Activated CD4-positive, alpha-beta T cell treated with anti-CD3 and anti-CD28 coated beads, Interleukin-2, amount 50 U/mL, for 48 hours (primary cell): ENCODE measurements around the gene UMPS.
A peak's percentile ranks its signal among the peaks of the same experiment; 100 is the strongest.
"Not testable (repeated sequence)": the region's sequence is repeated elsewhere in the genome, so short reads cannot be mapped to it uniquely, and the experiment has no call there.

Source experiments
- DNase-seq, 2 experiments: peaks; one replicate each; pipeline ENCODE4 v3.0.0-alpha.2; 2020

The UMPS gene

GRCh38 chr3:124707656-124708062, 22.6 kb upstream of the UMPS start:
- no peak for DNase-seq

DNA sequence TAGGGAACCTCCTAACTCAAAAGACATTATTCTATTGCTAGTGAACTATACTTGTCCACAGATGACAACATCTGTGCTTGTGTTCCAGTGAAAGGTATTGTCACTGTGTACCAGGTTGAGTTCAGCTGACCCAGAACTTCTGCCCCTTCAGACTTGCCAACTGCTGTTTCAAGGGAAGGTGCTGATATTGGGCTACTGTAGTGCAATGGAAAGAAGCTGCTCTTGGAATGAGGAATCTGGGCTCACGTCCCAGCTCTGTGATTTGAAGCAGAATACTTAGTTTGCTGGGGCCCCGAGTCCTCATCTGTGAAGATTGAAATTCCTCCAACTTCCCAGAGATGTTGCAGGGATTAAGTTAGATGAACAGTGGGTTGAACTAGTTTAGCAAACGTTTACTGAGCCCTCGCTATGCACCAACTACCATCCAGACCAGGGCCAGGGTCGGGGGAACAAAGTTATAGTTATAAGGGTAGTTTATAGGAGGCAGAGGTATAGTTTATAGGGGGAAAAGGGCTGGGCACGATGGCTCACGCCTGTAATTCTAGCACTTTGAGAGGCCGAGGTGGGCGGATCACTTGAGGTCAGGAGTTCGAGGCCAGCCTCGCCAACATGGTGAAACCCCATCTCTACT, 15.9 kb upstream of the UMPS start:
- DNase-seq, result no peak

DNA sequence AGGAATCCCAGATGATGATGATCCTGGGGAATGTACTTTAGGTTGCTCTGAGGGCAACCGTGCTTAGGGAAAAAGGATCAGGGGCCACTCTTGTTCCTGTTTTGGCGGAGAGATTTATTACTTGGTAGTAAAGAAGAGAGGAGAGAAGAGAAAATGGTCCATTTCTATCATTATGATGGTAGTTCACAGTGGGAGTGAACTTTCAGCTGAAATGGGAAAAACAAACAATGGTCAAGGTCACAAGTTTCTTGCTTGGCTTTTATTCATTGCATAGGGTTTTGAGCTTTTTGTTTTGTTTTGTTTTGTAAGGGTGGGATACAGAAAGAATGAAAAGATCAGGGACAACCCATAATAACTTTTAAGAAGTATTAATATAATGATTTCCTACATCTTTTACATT, 7.7 kb upstream of the UMPS start:
- no peak for DNase-seq

GRCh38 chr3:124730941-124731297, 667 bp downstream of the UMPS start:
- peak; percentile 24 to 27 for DNase-seq

GRCh38 chr3:124731760-124732159, 1.5 kb downstream of the UMPS start:
- DNase-seq, result no peak

GRCh38 chr3:124741027-124741426, 10.8 kb downstream of the UMPS start:
- DNase-seq, result no peak

- DNase-seq, result no peak
These were observed 15.5 kb downstream of the UMPS start for GRCh38 chr3:124745756-124746155.

- DNase-seq, result no peak
These were observed 17.1 kb downstream of the UMPS start for GRCh38 chr3:124747111-124747981.

DNA sequence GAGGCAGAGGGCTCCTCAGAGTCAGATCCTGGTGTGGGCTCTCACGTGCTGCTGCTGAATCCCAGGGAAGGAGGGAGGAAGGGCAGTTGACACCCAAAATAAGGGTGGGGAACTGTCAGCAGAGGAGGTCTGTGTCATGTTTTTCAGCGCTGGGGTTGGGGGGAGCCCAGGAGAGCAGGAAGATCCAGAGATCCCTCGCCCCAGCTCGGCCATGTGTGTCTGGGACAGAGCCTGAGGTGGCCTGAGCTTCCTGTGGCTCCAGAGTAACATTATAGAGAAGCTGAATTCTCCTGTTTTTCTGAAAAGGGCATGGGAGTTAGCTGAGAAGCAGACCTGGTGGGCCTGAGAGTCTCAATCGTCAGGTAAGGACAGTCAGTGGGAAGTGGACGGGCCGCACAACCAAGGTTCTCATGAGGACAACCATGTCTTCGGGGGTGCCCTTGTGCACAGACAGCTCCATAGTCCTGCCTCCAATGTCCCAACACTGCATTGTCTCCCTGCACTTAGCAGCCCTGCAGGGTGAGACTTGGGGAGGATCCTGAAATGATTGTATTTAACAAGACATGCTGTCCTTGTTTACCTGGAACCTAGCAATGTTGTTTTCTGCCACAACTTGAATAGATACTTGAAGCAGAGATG, 18.4 kb downstream of the UMPS start:
- no peak for DNase-seq

DNA sequence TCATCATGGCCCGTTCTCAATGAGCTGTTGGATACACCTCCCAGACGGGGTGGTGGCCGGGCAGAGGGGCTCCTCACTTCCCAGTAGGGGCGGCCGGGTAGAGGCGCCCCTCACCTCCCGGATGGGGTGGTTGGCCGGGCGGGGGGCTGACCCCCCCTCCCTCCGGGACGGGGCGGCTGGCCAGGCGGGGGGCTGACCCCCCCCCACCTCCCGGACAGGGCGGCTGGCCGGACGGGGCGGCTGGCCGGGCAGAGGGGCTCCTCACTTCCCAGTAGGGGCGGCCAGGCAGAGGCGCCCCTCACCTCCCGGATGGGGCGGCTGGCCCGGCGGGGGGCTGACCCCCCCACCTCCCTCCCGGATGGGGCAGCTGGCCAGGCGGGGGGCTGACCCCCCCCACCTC, 19.6 kb downstream of the UMPS start:
- DNase-seq, result not testable (repeated sequence)

- DNase-seq, result no peak
These were observed 21.2 kb downstream of the UMPS start for GRCh38 chr3:124751501-124751900.

DNA sequence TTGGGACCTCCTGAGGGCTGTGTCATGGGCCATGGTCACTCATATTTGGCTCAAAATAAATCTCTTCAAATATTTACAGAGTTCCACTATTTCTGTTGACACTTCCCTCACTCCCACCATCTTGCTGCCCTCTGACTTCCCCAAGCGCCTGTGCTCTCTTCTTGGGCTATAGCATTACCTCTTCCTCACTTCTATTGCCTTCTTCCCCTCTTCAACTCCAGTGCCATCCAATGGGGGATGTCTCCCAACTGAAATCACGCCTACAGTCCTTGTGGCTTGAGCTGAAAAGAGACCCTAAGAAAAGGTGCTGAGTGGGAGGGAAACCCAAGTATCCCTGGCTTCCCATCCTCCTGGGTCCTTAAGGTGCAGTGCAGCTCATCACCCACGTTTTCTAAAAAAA, 21.8 kb downstream of the UMPS start:
- no peak for DNase-seq

GRCh38 chr3:124757926-124758325, 27.7 kb downstream of the UMPS start:
- DNase-seq, result not testable (repeated sequence)

GRCh38 chr3:124758851-124759635, 28.8 kb downstream of the UMPS start:
- DNase-seq, result no peak

GRCh38 chr3:124759666-124760401, 29.6 kb downstream of the UMPS start:
- DNase-seq, result no peak

- DNase-seq, result no peak
These were observed 30.3 kb downstream of the UMPS start for GRCh38 chr3:124760601-124761000.

DNA sequence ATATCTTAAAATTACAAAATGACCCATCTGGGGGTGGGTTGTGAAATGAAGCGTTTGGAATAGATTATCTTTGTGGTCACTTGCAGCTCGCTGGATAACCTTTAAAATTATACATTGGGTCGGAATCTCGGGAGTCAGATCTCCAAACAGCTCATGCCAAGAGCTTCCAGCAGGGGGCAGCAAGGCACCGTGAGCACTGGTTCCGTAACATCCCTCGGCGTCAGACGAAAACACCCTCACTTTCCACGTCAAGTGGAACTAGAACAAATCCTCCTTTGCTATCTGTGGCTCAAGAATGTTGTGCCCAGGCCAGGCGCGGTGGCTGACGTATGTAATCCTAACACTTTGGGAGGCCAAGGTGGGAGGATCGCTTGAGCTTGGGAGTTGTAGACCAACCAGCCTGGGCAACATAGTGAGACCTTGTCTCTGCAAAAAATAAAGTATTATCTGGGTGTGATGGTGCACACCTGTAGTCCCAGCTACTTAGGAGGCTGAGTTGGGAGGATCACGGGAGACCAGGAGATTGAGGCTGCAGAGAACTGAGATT, 31.1 kb downstream of the UMPS start:
- DNase-seq, result peak; percentile 85 to 87

- no peak for DNase-seq
These were observed 31.8 kb downstream of the UMPS start for GRCh38 chr3:124761935-124762660.

DNA sequence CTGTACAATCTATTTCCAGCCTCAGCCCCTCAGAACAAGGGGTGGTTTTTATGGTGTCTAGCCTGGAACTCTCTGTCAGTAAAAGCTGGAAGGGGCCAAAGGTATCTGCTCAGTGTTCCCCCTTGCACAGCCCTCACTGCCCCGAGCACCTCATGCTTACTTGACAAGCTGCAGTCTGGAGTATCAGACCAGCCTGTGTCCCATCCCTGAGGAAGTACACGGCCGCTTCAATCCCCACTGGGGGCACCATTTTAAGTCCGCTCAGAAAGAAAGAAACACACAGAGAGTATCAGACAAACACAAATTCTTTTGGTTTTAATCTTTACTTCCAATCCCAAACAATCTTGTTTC, 32.4 kb downstream of the UMPS start:
- DNase-seq, result no peak

- DNase-seq, result no peak
These were observed 33.0 kb downstream of the UMPS start for GRCh38 chr3:124763206-124763605.

GRCh38 chr3:124763644-124764358, 33.5 kb downstream of the UMPS start:
- no peak for DNase-seq
